ENCODE measurements around the gene TEX22. TPM values are rescaled to one million over a fixed set of nuclear protein-coding genes. Genes with fewer than 3 reads are reported as not detected.

Gene TEX22
- total RNA-seq, 4 donors from 2014 or later = not detected

DNA sequence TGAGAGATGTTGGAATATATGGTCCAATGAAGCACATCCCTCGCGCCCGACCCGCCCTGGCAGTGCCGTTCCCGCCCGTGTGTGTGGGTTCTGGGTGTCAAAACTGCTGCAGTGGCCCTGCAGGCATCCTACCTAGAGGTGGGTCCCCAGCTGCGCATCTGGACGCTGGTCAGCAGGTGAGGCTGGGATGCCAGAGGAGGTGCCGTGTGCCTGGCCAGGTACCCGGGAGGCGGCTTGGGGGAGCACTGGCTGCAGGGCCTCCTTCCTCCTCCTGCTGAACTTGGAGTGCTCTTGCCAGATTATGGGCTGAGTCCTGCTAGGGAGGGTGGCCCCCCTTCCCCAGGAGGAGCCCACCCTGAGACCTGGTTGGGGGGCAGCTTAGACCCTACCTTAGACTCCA lies 26.5 kb downstream of the TEX22 start:
- in situ Hi-C loops (cut with MboI; ENCODE audit: low sequenced_read_pairs in 4 of 4) = no loop called here

DNA sequence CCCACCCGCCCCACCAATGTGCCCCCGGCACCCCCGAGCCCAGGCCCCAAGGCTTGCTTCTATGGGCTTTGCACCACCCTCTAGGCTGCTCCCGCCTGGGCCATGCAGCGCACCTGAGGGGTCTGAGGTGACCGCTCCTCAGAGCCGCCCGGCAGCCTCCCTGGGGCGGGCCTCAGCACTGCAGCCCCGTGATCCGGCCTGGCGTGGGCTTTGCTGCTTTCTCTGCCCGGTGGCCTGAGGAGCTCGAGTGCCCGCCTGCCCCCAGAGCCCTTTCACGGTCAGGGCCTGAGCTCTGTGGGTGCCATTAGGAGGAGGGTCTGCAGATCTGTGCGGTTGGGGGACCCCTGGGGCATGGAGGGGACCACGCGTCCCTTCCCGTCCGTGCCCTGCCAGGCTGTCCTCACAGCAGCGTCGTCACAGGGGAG lies 27.5 kb downstream of the TEX22 start:
- DNase-seq (no peak), ATAC-seq (no peak)
- H3K27me3 ChIP-seq = no peaks in the 10 kb centered on the region
- in situ Hi-C loops (cut with MboI; ENCODE audit: low sequenced_read_pairs in 4 of 4) = no loop called here
- no peak for TF ChIP-seq POLR2A (IDR thresholded peaks at IDR 0.05)
- TF ChIP-seq, protein P1, sequence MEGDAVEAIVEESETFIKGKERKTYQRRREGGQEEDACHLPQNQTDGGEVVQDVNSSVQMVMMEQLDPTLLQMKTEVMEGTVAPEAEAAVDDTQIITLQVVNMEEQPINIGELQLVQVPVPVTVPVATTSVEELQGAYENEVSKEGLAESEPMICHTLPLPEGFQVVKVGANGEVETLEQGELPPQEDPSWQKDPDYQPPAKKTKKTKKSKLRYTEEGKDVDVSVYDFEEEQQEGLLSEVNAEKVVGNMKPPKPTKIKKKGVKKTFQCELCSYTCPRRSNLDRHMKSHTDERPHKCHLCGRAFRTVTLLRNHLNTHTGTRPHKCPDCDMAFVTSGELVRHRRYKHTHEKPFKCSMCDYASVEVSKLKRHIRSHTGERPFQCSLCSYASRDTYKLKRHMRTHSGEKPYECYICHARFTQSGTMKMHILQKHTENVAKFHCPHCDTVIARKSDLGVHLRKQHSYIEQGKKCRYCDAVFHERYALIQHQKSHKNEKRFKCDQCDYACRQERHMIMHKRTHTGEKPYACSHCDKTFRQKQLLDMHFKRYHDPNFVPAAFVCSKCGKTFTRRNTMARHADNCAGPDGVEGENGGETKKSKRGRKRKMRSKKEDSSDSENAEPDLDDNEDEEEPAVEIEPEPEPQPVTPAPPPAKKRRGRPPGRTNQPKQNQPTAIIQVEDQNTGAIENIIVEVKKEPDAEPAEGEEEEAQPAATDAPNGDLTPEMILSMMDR (IDR thresholded peaks at IDR 0.05 in 4 of 5, conservative IDR thresholded peaks at IDR 0.05 in 1 of 5) = no peak
- H3K9me3 ChIP-seq = no peaks in the 10 kb centered on the region
- no peak overlapping the region for H3K27ac ChIP-seq
- intact Hi-C loops (cut with DNase I; ENCODE audit: low total_unique reads) = no loop called here
- H3K4me1 ChIP-seq = peaks cover 12 to 23% of the 10 kb centered on the region in 2 donors
- H3K36me3 ChIP-seq = no peaks in the 10 kb centered on the region
- H3K4me3 ChIP-seq = no peak overlapping the region

More for the DNA sequence above, 26.5 kb downstream of the TEX22 start:
- Histone ChIP-seq H3K9me3 (no peaks in the 10 kb centered on the region), H3K27me3 (no peaks in the 10 kb centered on the region), H3K27ac (no peak overlapping the region), H3K4me3 (no peak overlapping the region), H3K4me1 (peaks cover 14 to 17% of the 10 kb centered on the region in 2 donors), H3K36me3 (no peaks in the 10 kb centered on the region)
- intact Hi-C loops (cut with DNase I; ENCODE audit: low total_unique reads) = no loop called here
- DNase-seq = no peak
- no peak for ATAC-seq
- TF ChIP-seq POLR2A (IDR thresholded peaks at IDR 0.05) = no peak
- TF ChIP-seq, protein P1 (IDR thresholded peaks at IDR 0.05 in 4 of 5, conservative IDR thresholded peaks at IDR 0.05 in 1 of 5) = no peak

DNA sequence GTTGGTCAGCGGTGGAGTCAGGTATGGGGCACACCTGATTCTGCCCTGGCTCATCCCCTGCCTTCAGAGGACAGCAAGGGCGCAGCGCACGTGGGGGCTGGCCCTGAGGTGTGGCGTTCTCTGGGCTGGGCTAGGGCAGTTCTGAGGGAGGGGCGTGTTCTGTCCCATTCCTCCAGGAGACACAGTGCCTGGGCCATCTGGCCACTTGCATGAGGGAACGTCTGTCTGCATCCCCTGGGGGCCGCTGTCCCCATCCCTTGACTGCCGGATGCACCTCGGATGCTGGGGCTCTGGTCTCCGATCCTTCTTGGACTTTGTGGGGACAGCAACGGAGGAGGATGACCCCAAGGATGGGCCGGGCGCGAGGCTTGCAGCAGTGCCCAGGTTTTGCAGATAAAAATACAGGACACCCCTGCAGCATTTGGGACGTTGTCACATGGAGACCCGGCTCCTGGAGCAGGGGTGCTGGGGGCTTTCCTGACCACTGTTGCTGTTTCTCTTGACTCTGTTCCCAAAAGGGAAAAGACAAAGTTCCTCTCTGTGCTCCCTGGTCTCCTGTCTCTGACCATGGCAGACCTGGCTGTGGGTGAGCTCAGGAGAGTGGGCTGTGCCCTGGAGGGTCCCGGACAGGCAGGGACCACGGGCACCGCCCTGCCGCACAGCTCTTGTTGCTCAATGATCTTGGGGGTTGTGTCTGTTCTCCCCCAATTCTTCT lies 28.2 kb downstream of the TEX22 start:
- in situ Hi-C loops (cut with MboI; ENCODE audit: low sequenced_read_pairs in 4 of 4) (no loop called here), intact Hi-C loops (cut with DNase I; ENCODE audit: low total_unique reads) (no loop called here)
- TF ChIP-seq POLR2A (IDR thresholded peaks at IDR 0.05) = no peak
- TF ChIP-seq, protein P1 (IDR thresholded peaks at IDR 0.05 in 4 of 5, conservative IDR thresholded peaks at IDR 0.05 in 1 of 5) = no peak
- Histone ChIP-seq H3K9me3 (no peaks in the 10 kb centered on the region), H3K27ac (no peak overlapping the region), H3K36me3 (no peaks in the 10 kb centered on the region), H3K27me3 (no peaks in the 10 kb centered on the region), H3K4me3 (no peak overlapping the region), H3K4me1 (peaks cover 6 to 18% of the 10 kb centered on the region in 2 donors)
- no peak for ATAC-seq
- no peak for DNase-seq

DNA sequence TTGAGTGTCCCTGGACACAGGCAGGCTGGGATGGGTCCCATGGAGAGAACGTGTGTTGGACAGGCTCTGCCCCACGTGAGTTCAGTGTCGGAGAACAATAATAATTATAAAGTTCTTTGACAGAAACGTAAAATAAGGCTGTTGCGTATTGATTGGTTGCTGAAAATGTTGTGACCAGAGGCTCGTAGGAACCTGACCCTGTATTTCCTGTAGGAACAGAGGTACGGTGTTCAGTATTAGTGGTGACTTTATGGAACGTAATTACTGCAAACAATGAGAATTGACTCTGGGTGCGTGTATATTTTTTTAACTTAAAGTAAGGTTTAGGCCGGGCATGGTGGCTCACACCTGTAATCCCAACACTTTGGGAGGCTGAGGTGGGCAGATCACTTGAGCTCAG lies 29.1 kb downstream of the TEX22 start:
- no peaks in the 10 kb centered on the region for H3K9me3 ChIP-seq
- H3K4me3 ChIP-seq = no peak overlapping the region
- H3K27ac ChIP-seq = no peak overlapping the region
- intact Hi-C loops (cut with DNase I; ENCODE audit: low total_unique reads) = no loop called here
- H3K4me1 ChIP-seq = peaks cover 3 to 12% of the 10 kb centered on the region in 2 donors
- in situ Hi-C loops (cut with MboI; ENCODE audit: low sequenced_read_pairs in 4 of 4) = no loop called here
- no peaks in the 10 kb centered on the region for H3K36me3 ChIP-seq
- TF ChIP-seq, protein P1 (IDR thresholded peaks at IDR 0.05 in 4 of 5, conservative IDR thresholded peaks at IDR 0.05 in 1 of 5) = no peak
- no peak for TF ChIP-seq POLR2A (IDR thresholded peaks at IDR 0.05)
- H3K27me3 ChIP-seq = no peaks in the 10 kb centered on the region
- DNase-seq (no peak), ATAC-seq (no peak)

Data from gastrocnemius medialis (tissue), 4 donors.